B cell (primary cell): Measurements from ENCODE around the gene GPC4. TPM values are rescaled to one million over a fixed set of nuclear protein-coding genes. Genes with fewer than 3 reads are reported as not detected.

ENCODE experiments used
- ATAC-seq: fragments of 200-7000 bp; cut with Tn5 transposase; one replicate; pipeline ENCODE4 v1.10.0; 2021; ENCODE audit warnings: low read depth, mild to moderate bottlenecking, moderate number of reproducible peaks, moderate library complexity
- CTCF ChIA-PET: fragments of 350-600 bp; sonication (Branson Sonifier 250); formaldehyde crosslinking; loops from one replicate; lab custom pipeline; 2021; ENCODE audit warnings: antibody characterized with exemption, inconsistent platforms; lab: Charles Lee
- POLR2A ChIA-PET: fragments of 350-600 bp; sonication (Branson Sonifier 250); formaldehyde crosslinking; loops from one replicate; lab custom pipeline; 2021; ENCODE audit warnings: antibody characterized with exemption; lab: Charles Lee
- DNase-seq: peaks from one replicate; pipeline ENCODE4 v3.0.0; 2013
- H2AFZ ChIP-seq: 2 replicates; pipeline ENCODE4 v1.6.1; 2012; ENCODE audit warnings: mild to moderate bottlenecking, low read depth, low read length; ENCODE audit not compliant: insufficient read depth, poor library complexity, severe bottlenecking
- H3K27ac ChIP-seq, 2 donors: 1 replicate in 1 of 2; 2 replicates in 1 of 2; pipeline ENCODE4 v1.5.1; 2012 to 2013; ENCODE audit warnings: low read length in 2 of 2, mild to moderate bottlenecking in 2 of 2, moderate library complexity in 1 of 2
- H3K27me3 ChIP-seq, 4 experiments: fragments of 200-600 bp in 1 of 4; sonication (generic) in 1 of 4; replicated peaks in 1 of 4; 1 replicate in 2 of 4; 2 replicates in 2 of 4; pipeline versions ENCODE4 v1.6.1 to v1.7.0; 2013 to 2016; ENCODE audit warnings: low read length in 3 of 4, mild to moderate bottlenecking in 2 of 4, mixed read lengths in 1 of 4, moderate library complexity in 1 of 4; ENCODE audit not compliant: insufficient read depth in 4 of 4, control insufficient read depth in 3 of 4; ENCODE audit errors: control extremely low read depth in 1 of 4
- H3K36me3 ChIP-seq, 2 experiments: replicated peaks in 1 of 2; 1 replicate in 1 of 2; 2 replicates in 1 of 2; pipeline versions ENCODE4 v1.6.1 to v1.7.1; 2013; ENCODE audit warnings: low read length in 1 of 2; ENCODE audit not compliant: insufficient read depth in 2 of 2, control insufficient read depth in 1 of 2; ENCODE audit errors: control extremely low read depth in 1 of 2, extremely low read depth in 1 of 2
- H3K4me1 ChIP-seq, 2 donors: fragments of 200-600 bp in 1 of 2; sonication (generic) in 1 of 2; 1 replicate in 1 of 2; 2 replicates in 1 of 2; pipeline versions ENCODE4 v1.5.1 to v1.6.1; 2013 to 2017; ENCODE audit warnings: low read length in 2 of 2; ENCODE audit not compliant: control insufficient read depth in 2 of 2, insufficient read depth in 2 of 2
- H3K4me2 ChIP-seq: replicated peaks from 2 replicates; pipeline ENCODE3; 2012; ENCODE audit warnings: mild to moderate bottlenecking, low read depth, low read length; ENCODE audit not compliant: poor library complexity, severe bottlenecking
- H3K4me3 ChIP-seq, 5 experiments: fragments of 200-600 bp in 1 of 5; sonication (generic) in 1 of 5; 1 replicate in 3 of 5; 2 replicates in 2 of 5; pipeline versions ENCODE4 v1.5.1 to v1.7.0; 2011 to 2016; ENCODE audit warnings: low read length in 4 of 5, mild to moderate bottlenecking in 4 of 5, low read depth in 2 of 5, control low read depth in 1 of 5, moderate library complexity in 1 of 5; ENCODE audit not compliant: insufficient read depth in 1 of 5; ENCODE audit errors: control extremely low read depth in 1 of 5, extremely low read depth in 1 of 5
- H3K79me2 ChIP-seq: fragments of 200-600 bp; sonication (generic); one replicate; pipeline ENCODE4 v1.6.0; 2016; ENCODE audit warnings: low read length; ENCODE audit not compliant: control insufficient read depth, insufficient read depth
- H3K9ac ChIP-seq: fragments of 200-600 bp; sonication (generic); 2 replicates; pipeline ENCODE4 v1.6.1; 2017; ENCODE audit warnings: mild to moderate bottlenecking, low read length, moderate library complexity
- H3K9me3 ChIP-seq, 3 donors: one replicate each; pipeline versions ENCODE4 v1.6.1 to v1.7.1; 2013; ENCODE audit warnings: low read length in 2 of 3; ENCODE audit not compliant: control insufficient read depth in 2 of 3, insufficient read depth in 1 of 3; ENCODE audit errors: control extremely low read depth in 1 of 3
- H4K20me1 ChIP-seq: 2 replicates; pipeline ENCODE4 v1.6.0; 2012; ENCODE audit warnings: mild to moderate bottlenecking, low read length; ENCODE audit not compliant: insufficient read depth, control insufficient read depth, poor library complexity, severe bottlenecking
- H3K27ac Mint-ChIP-seq: one replicate; pipeline ENCODE4 v1.8.0; 2021; ENCODE audit warnings: mixed read lengths
- H3K27me3 Mint-ChIP-seq: one replicate; pipeline ENCODE4 v1.8.0; 2021; ENCODE audit warnings: mixed read lengths
- H3K4me1 Mint-ChIP-seq: one replicate; pipeline ENCODE4 v1.8.0; 2021; ENCODE audit warnings: mixed read lengths
- H3K4me3 Mint-ChIP-seq: one replicate; pipeline ENCODE4 v1.8.0; 2021; ENCODE audit warnings: mixed read lengths
- H3K9me3 Mint-ChIP-seq: one replicate; pipeline ENCODE4 v1.8.0; 2022; ENCODE audit warnings: mixed read lengths; ENCODE audit not compliant: insufficient read depth
- EZH2 ChIP-seq: IDR thresholded peaks from 2 replicates; pipeline ENCODE4 v1.6.1; 2012; ENCODE audit warnings: borderline replicate concordance, low read depth, mild to moderate bottlenecking, moderate library complexity, low read length; ENCODE audit not compliant: insufficient read depth, poor library complexity, severe bottlenecking
- WGBS: methylation state at CpG from one replicate; pipeline ENCODE4 v1.1.5; 2013; ENCODE audit warnings: missing lambda C conversion rate; ENCODE audit not compliant: insufficient coverage; 5-methylcytosine and 5-hydroxymethylcytosine counted together
- intact Hi-C: fragments of 100-400 bp; cut with micrococcal nuclease; formaldehyde crosslinking; loops from one replicate; pipeline ENCODE4 v1.10.0; 2022
- polyA plus RNA-seq: library from polyadenylated mRNA; depleted of rRNA; stranded (reverse); fragments of >200 nt; gene quantifications from 2 replicates; pipeline ENCODE4 v1.2.3, GENCODE V29; 2012
- total RNA-seq, 2 donors: library from RNA; stranded (reverse); fragments of 120-200 nt in 1 of 2; gene quantifications; 1 replicate in 1 of 2; 2 replicates in 1 of 2; pipeline versions ENCODE4 v1.2.3 to v1.2.4, GENCODE V29; 2013 to 2022
- TF ChIP-seq, protein P1 (sequence below): fragments of 200-600 bp; IDR thresholded peaks from one replicate; pipeline ENCODE4 v1.8.0; 2022; ENCODE audit warnings: antibody characterized with exemption, mild to moderate bottlenecking

GPC4 gene
- total and polyA plus RNA-seq, 2 donors (not counting 1 experiment from before 2014, with no cell fraction given) = 0.30 to 0.47 TPM

DNA sequence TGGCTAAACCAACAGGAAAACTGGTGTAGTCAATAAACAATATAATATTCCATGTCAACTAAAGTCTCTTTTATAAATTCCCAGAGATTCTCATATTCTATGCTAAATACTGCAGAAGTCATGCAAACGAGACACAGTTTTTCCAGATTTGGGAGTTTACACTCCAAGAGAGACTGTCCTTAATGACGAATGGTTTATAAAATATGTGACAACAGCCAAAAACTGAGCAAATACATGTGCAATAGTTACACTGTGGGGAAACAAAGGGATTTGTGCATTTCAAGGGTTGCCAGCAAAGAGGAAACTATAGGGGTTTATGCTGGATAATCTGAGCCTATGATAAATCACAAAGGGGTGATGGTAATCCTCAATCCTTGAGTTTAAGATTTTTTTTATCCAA is 75.7 kb downstream of the GPC4 start:
- Histone ChIP-seq H3K4me1 (no peaks in the 10 kb centered on the region), H3K9me3 (no peaks in the 10 kb centered on the region), H4K20me1 (no peaks in the 10 kb centered on the region), H3K27me3 (no peaks in the 10 kb centered on the region), H2AFZ (no peak overlapping the region), H3K79me2 (no peaks in the 10 kb centered on the region), H3K4me3 (no peak overlapping the region), H3K27ac (no peak overlapping the region), H3K36me3 (no peaks in the 10 kb centered on the region), H3K4me2 (no peak overlapping the region), H3K9ac (no peak overlapping the region)
- Mint-ChIP-seq H3K9me3 (no peaks in the 10 kb centered on the region), H3K27me3 (no peaks in the 10 kb centered on the region), H3K4me1 (no peaks in the 10 kb centered on the region), H3K4me3 (no peak overlapping the region), H3K27ac (no peak overlapping the region)
- no peak for TF ChIP-seq EZH2
- TF ChIP-seq, protein P1, sequence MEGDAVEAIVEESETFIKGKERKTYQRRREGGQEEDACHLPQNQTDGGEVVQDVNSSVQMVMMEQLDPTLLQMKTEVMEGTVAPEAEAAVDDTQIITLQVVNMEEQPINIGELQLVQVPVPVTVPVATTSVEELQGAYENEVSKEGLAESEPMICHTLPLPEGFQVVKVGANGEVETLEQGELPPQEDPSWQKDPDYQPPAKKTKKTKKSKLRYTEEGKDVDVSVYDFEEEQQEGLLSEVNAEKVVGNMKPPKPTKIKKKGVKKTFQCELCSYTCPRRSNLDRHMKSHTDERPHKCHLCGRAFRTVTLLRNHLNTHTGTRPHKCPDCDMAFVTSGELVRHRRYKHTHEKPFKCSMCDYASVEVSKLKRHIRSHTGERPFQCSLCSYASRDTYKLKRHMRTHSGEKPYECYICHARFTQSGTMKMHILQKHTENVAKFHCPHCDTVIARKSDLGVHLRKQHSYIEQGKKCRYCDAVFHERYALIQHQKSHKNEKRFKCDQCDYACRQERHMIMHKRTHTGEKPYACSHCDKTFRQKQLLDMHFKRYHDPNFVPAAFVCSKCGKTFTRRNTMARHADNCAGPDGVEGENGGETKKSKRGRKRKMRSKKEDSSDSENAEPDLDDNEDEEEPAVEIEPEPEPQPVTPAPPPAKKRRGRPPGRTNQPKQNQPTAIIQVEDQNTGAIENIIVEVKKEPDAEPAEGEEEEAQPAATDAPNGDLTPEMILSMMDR = no peak
- POLR2A ChIA-PET = no interaction called here
- CTCF ChIA-PET = interaction anchor here (0.6 kb wide), 1 partner anchor 121 kb away, joined by 3 read pairs; no protein-coding TSS in a partner anchor
- DNase-seq (no peak), ATAC-seq (no peak)
- WGBS = no CpG with 5 or more reads among the region's 2 CpGs
- intact Hi-C loops = no loop called here

DNA sequence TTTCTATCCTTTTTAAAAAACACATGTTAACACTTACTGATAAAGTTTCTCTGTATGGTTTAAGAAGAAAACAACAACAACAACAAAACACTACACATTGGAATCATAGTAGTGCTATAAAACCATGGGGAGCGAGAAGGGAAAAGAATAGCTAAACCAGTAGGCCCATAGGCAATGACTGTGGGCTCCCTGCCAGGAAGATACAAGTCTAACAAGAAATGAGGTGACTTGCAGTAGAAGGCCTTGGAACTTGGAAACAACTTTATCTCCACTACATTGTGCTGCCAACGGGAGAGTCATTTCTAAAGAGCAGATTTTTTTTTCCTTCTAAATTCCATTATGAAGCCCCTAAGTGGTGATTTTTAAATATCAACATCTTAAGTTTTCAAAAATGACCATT is 78.0 kb downstream of the GPC4 start:
- Mint-ChIP-seq H3K27ac (no peak overlapping the region), H3K4me1 (no peaks in the 10 kb centered on the region), H3K4me3 (no peak overlapping the region), H3K27me3 (no peaks in the 10 kb centered on the region), H3K9me3 (no peaks in the 10 kb centered on the region)
- ChIA-PET POLR2A (no interaction called here), CTCF (no interaction called here)
- peaks cover 0 to 4% (median 0%) of the 10 kb centered on the region in 4 experiments for H3K27me3 ChIP-seq
- H3K4me3 ChIP-seq = no peak overlapping the region
- H3K9me3 ChIP-seq = no peaks in the 10 kb centered on the region
- no peaks in the 10 kb centered on the region for H3K36me3 ChIP-seq
- TF ChIP-seq, protein P1 = no peak
- TF ChIP-seq EZH2 = no peak
- H4K20me1 ChIP-seq = no peaks in the 10 kb centered on the region
- DNase-seq (no peak), ATAC-seq (no peak)
- no peak overlapping the region for H3K9ac ChIP-seq
- no peak overlapping the region for H3K4me2 ChIP-seq
- H3K4me1 ChIP-seq = no peaks in the 10 kb centered on the region
- no CpG with 5 or more reads among the region's 2 CpGs for WGBS
- no peak overlapping the region for H3K27ac ChIP-seq
- H3K79me2 ChIP-seq = no peaks in the 10 kb centered on the region
- intact Hi-C loops = no loop called here
- no peak overlapping the region for H2AFZ ChIP-seq
